ENCODE results near the gene KAT6B. TPM values are rescaled to one million over a fixed set of nuclear protein-coding genes. Genes with fewer than 3 reads are reported as not detected.

The KAT6B gene
- total and polyA plus RNA-seq, 7 donors = 5.8 to 77.0 (median 49.9) TPM

GRCh38 chr10:74852381-74852780, 26.0 kb downstream of the KAT6B start:
- DNase-seq = no peak
- Histone ChIP-seq H3K9me3 (no peaks in the 10 kb centered on the region), H3K36me3 (peaks cover 0 to 5% (median 0%) of the 10 kb centered on the region in 4 donors), H3K4me1 (peaks cover 0 to 61% (median 29%) of the 10 kb centered on the region in 4 donors), H3K4me3 (no peak overlapping the region), H3K27me3 (no peaks in the 10 kb centered on the region), H3K27ac (no peak overlapping the region)
- intact Hi-C loops (cut with DNase I) = loop anchor here (5.0 kb wide), 1 partner anchor 80 kb away; no protein-coding TSS in a partner anchor
- TF ChIP-seq EP300 (IDR thresholded peaks at IDR 0.05) (no peak), POLR2A (IDR thresholded peaks at IDR 0.05) (no peak), CTCF (IDR thresholded peaks at IDR 0.05) (no peak), POLR2AphosphoS5 (IDR thresholded peaks at IDR 0.05) (no peak)
- WGBS, 2 donors = 90 to 93% methylated on average over 2 of the region's 2 CpGs

GRCh38 chr10:74854610-74855009, 28.2 kb downstream of the KAT6B start:
- Histone ChIP-seq H3K4me1 (peaks cover 0 to 68% (median 29%) of the 10 kb centered on the region in 4 donors), H3K27me3 (no peaks in the 10 kb centered on the region), H3K36me3 (no peaks in the 10 kb centered on the region), H3K27ac (peak overlapping the region in 3 of 4 donors; percentile 14 to 38 (median 30)), H3K4me3 (no peak overlapping the region), H3K9me3 (no peaks in the 10 kb centered on the region)
- TF ChIP-seq POLR2AphosphoS5 (IDR thresholded peaks at IDR 0.05) (no peak), CTCF (IDR thresholded peaks at IDR 0.05) (no peak), POLR2A (IDR thresholded peaks at IDR 0.05) (no peak), EP300 (IDR thresholded peaks at IDR 0.05) (no peak)
- 37 to 56% methylated on average over 4 of the region's 4 CpGs for WGBS, 2 donors
- intact Hi-C loops (cut with DNase I) = loop anchor here (5.0 kb wide), 1 partner anchor 78 kb away; no protein-coding TSS in a partner anchor
- DNase-seq = no peak

GRCh38 chr10:74855027-74855426, 28.6 kb downstream of the KAT6B start:
- peaks cover 0 to 72% (median 29%) of the 10 kb centered on the region in 4 donors for H3K4me1 ChIP-seq
- TF ChIP-seq EP300 (IDR thresholded peaks at IDR 0.05) = no peak
- TF ChIP-seq POLR2AphosphoS5 (IDR thresholded peaks at IDR 0.05) = peak in 3 of 4 donors; percentile 8 to 61 (median 57)
- TF ChIP-seq POLR2A (IDR thresholded peaks at IDR 0.05) = no peak
- 33 to 43% methylated on average over 2 of the region's 2 CpGs for WGBS, 2 donors
- intact Hi-C loops (cut with DNase I) = no loop called here
- H3K36me3 ChIP-seq = no peaks in the 10 kb centered on the region
- peak overlapping the region in 3 of 4 donors; percentile 14 to 38 (median 30) for H3K27ac ChIP-seq
- H3K4me3 ChIP-seq = no peak overlapping the region
- H3K27me3 ChIP-seq = no peaks in the 10 kb centered on the region
- peak; percentile 73 for DNase-seq
- no peaks in the 10 kb centered on the region for H3K9me3 ChIP-seq

GRCh38 chr10:74855439-74855838, 29.0 kb downstream of the KAT6B start:
- intact Hi-C loops (cut with DNase I) = no loop called here
- Histone ChIP-seq H3K27me3 (no peaks in the 10 kb centered on the region), H3K4me3 (no peak overlapping the region), H3K9me3 (no peaks in the 10 kb centered on the region), H3K27ac (peak overlapping the region in 3 of 4 donors; percentile 14 to 38 (median 30)), H3K36me3 (no peaks in the 10 kb centered on the region), H3K4me1 (peaks cover 0 to 68% (median 29%) of the 10 kb centered on the region in 4 donors)
- no peak for TF ChIP-seq POLR2AphosphoS5 (IDR thresholded peaks at IDR 0.05)
- TF ChIP-seq POLR2A (IDR thresholded peaks at IDR 0.05) = no peak
- no peak for TF ChIP-seq EP300 (IDR thresholded peaks at IDR 0.05)
- no peak for TF ChIP-seq CTCF (IDR thresholded peaks at IDR 0.05)
- no peak for DNase-seq

- WGBS, 2 donors = 93% methylated on average over 3 of the region's 3 CpGs
- H3K36me3 ChIP-seq = no peaks in the 10 kb centered on the region
- H3K9me3 ChIP-seq = no peaks in the 10 kb centered on the region
- peaks cover 0 to 62% (median 24%) of the 10 kb centered on the region in 4 donors for H3K4me1 ChIP-seq
- no peaks in the 10 kb centered on the region for H3K27me3 ChIP-seq
- intact Hi-C loops (cut with DNase I) = no loop called here
- no peak for DNase-seq
- H3K27ac ChIP-seq = no peak overlapping the region
- H3K4me3 ChIP-seq = no peak overlapping the region
- TF ChIP-seq POLR2A (IDR thresholded peaks at IDR 0.05) (no peak), POLR2AphosphoS5 (IDR thresholded peaks at IDR 0.05) (no peak), CTCF (IDR thresholded peaks at IDR 0.05) (no peak), EP300 (IDR thresholded peaks at IDR 0.05) (no peak)
Measured at GRCh38 chr10:74856940-74857339, 30.5 kb downstream of the KAT6B start.

Data from sigmoid colon (tissue), 7 donors.